ENCODE data around the gene AGO3. TPM values are rescaled to one million over a fixed set of nuclear protein-coding genes. Genes with fewer than 3 reads are reported as not detected.

AGO3 gene
- total RNA-seq, 2 donors from 2014 or later, result 19.4 to 32.7 TPM

GRCh38 chr1:35884934-35885333 is 46.0 kb upstream of the AGO3 start:
- no peak for DNase-seq (ENCODE audit: low spot score)
- WGBS, result 42% methylated on average over 2 of the region's 2 CpGs
- Histone ChIP-seq H3K36me3 (no peaks in the 10 kb centered on the region), H3K4me1 (replicated peaks) (peaks cover 3% of the 10 kb centered on the region), H3K27ac (no peak overlapping the region), H3K27me3 (replicated peaks; ENCODE audit: insufficient read depth) (no peaks in the 10 kb centered on the region), H3K4me3 (no peak overlapping the region), H3K9me3 (no peaks in the 10 kb centered on the region)
- TF ChIP-seq POLR2AphosphoS5 (IDR thresholded peaks at IDR 0.05), result no peak
- TF ChIP-seq POLR2A (IDR thresholded peaks at IDR 0.05), result no peak
- TF ChIP-seq, protein P1, sequence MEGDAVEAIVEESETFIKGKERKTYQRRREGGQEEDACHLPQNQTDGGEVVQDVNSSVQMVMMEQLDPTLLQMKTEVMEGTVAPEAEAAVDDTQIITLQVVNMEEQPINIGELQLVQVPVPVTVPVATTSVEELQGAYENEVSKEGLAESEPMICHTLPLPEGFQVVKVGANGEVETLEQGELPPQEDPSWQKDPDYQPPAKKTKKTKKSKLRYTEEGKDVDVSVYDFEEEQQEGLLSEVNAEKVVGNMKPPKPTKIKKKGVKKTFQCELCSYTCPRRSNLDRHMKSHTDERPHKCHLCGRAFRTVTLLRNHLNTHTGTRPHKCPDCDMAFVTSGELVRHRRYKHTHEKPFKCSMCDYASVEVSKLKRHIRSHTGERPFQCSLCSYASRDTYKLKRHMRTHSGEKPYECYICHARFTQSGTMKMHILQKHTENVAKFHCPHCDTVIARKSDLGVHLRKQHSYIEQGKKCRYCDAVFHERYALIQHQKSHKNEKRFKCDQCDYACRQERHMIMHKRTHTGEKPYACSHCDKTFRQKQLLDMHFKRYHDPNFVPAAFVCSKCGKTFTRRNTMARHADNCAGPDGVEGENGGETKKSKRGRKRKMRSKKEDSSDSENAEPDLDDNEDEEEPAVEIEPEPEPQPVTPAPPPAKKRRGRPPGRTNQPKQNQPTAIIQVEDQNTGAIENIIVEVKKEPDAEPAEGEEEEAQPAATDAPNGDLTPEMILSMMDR (IDR thresholded peaks at IDR 0.05), result no peak
- intact Hi-C loops (cut with DNase I), result loop anchor here (5.0 kb wide), 1 partner anchor 202 kb away; the partner anchor contains the start of gene ADPRS

DNA sequence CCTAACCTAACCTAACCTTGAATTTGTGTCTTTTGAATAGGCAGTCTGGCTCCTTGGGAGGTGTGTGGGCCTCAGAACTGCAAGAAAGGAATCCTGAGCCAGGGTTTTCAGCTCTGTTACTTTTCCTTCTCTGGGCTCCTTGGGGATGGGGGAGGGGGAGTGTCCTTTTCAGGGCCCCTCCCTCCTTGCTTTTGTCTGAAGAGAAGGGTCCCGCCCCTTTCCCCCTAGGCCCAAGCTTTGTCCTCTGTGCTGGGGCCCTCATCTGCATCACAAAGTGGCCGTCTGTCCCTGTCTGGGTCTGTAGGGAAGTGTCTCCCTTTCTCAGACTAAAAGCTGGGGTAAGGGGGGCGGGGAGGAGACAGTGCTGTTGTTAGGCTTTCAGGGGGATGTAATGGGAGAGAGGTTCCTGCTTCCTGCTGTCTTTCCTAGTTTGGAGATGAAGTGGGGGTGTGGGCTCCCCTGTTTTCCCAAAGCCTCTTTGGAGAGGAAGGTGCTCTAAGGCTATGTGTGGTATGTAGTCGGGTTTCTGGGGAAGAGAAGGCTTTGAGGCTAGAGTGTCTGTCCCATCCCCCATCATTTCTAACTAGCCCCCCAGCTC is 44.8 kb upstream of the AGO3 start:
- H3K4me1 ChIP-seq (replicated peaks), result peaks cover 3% of the 10 kb centered on the region
- no peak overlapping the region for H3K4me3 ChIP-seq
- no peak overlapping the region for H3K27ac ChIP-seq

DNA sequence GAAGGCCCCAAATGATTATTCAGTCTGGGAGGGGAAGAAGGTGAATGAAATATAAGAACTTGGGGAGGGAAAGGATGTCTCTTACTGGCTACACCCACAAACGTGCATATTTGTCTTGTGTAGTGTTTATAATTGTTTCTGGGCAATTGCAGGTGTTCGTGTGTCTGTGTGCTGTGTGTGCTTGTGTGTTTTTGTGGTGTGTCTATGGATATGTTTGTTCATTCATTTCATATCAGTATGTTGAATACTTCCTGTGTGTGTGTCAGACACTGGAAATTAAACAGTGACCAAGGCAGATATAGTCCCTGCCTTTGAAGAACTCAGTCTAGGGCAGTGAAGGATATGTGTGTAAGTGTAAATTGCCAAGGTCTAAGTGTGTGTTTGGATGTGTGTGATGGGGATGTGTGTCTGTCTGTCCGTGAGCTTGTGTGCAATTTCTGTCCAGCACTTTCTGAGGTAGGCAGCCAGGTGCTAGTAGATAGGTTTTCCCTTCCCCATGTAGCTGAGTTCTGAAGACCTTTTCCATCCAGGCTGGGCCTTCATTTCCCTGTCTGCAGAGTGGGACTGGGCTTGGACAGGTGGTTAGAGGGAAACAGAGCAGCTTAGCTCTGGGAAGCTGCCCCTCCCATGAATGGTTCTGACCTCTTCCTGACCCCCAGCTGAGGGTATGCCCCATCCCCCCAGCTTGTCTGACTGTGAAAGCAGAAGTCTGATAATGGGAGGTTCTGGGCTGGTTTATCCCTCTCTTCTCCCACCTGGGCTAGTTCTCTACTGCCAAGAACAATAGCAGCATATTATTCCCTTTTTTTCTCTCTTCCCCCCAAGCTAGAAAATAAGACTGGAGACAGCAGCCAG is 44.1 kb upstream of the AGO3 start:
- DNase-seq (ENCODE audit: low spot score), result no peak
- H3K4me1 ChIP-seq (replicated peaks), result peaks cover 3% of the 10 kb centered on the region
- intact Hi-C loops (cut with DNase I), result no loop called here
- TF ChIP-seq, protein P1 (IDR thresholded peaks at IDR 0.05), result no peak
- TF ChIP-seq POLR2A (IDR thresholded peaks at IDR 0.05), result no peak
- no peaks in the 10 kb centered on the region for H3K27me3 ChIP-seq (replicated peaks; ENCODE audit: insufficient read depth)
- H3K27ac ChIP-seq, result no peak overlapping the region
- 46% methylated on average over 3 of the region's 3 CpGs for WGBS
- H3K36me3 ChIP-seq, result no peaks in the 10 kb centered on the region
- H3K9me3 ChIP-seq, result no peaks in the 10 kb centered on the region
- no peak overlapping the region for H3K4me3 ChIP-seq

More for the DNA sequence above, 44.8 kb upstream of the AGO3 start:
- H3K9me3 ChIP-seq, result no peaks in the 10 kb centered on the region
- intact Hi-C loops (cut with DNase I), result no loop called here
- no peak for DNase-seq (ENCODE audit: low spot score)
- TF ChIP-seq POLR2AphosphoS5 (IDR thresholded peaks at IDR 0.05) (no peak), POLR2A (IDR thresholded peaks at IDR 0.05) (no peak)
- TF ChIP-seq, protein P1 (IDR thresholded peaks at IDR 0.05), result no peak
- H3K36me3 ChIP-seq, result no peaks in the 10 kb centered on the region
- no peaks in the 10 kb centered on the region for H3K27me3 ChIP-seq (replicated peaks; ENCODE audit: insufficient read depth)
- 41% methylated on average over 4 of the region's 4 CpGs for WGBS

DNA sequence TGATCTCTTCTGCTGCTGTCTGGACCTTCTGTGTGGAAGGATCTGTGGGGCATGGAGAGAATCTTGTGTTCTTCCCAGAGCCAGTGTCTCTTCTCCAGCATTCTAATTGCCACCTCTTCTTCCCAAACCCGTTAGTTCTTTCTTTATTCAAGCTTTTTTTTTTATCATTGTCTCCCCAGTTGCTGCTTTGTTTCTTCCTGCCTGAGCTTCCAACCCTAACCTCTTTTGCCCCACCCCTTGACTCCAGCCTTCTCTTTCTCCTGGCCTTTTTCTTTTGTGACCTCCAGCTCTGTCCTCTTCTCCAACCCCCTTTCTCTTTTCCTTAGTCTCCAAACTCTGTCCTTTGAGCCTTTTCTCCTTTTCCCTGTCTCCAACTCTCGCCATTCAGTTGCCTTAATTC is 43.4 kb upstream of the AGO3 start:
- H3K27ac ChIP-seq, result no peak overlapping the region
- intact Hi-C loops (cut with DNase I), result no loop called here
- peaks cover 3% of the 10 kb centered on the region for H3K4me1 ChIP-seq (replicated peaks)
- TF ChIP-seq POLR2A (IDR thresholded peaks at IDR 0.05), result no peak
- TF ChIP-seq, protein P1 (IDR thresholded peaks at IDR 0.05), result no peak
- no peak for TF ChIP-seq POLR2AphosphoS5 (IDR thresholded peaks at IDR 0.05)
- no peak for DNase-seq (ENCODE audit: low spot score)
- H3K4me3 ChIP-seq, result no peak overlapping the region
- WGBS, result 81% methylated on average over 2 of the region's 2 CpGs
- H3K9me3 ChIP-seq, result no peaks in the 10 kb centered on the region
- H3K27me3 ChIP-seq (replicated peaks; ENCODE audit: insufficient read depth), result no peaks in the 10 kb centered on the region
- no peaks in the 10 kb centered on the region for H3K36me3 ChIP-seq
